ENCODE results near the gene GLCCI1. TPM values are rescaled to one million over a fixed set of nuclear protein-coding genes. Genes with fewer than 3 reads are reported as not detected.

The GLCCI1 gene
- total and polyA plus RNA-seq, 2 of the 13 experiments (the other 11 are each of a cell fraction or from before 2014, with no cell fraction given), result 1.3 to 1.7 TPM

GRCh38 chr7:7968544-7969305 lies at the start of gene GLCCI1 (continued):
- TF ChIP-seq NFAT5 (CRISPR knock-in tag; IDR thresholded peaks at IDR 0.05) (0 out of 2 replicates have a peak, but pooled peaks have one; percentile 2), CHD2 (IDR thresholded peaks at IDR 0.05; ENCODE audit: low read depth, low read length) (peak; percentile 44; the same call in 1 of the 2 replicates), NKX3-1 (CRISPR knock-in tag; IDR thresholded peaks at IDR 0.05) (0 out of 2 replicates have a peak, but pooled peaks have one; percentile 38), ZBTB8A (CRISPR knock-in tag; IDR thresholded peaks at IDR 0.05; ENCODE audit: borderline replicate concordance, low read depth) (no peak), ZNF143 (CRISPR knock-in tag; IDR thresholded peaks at IDR 0.05) (peak; percentile 30; the same call in 1 of the 2 replicates), RBAK (CRISPR knock-in tag; IDR thresholded peaks at IDR 0.05) (no peak), E2F5 (CRISPR knock-in tag; conservative IDR thresholded peaks at IDR 0.05) (0 out of 2 replicates have a peak, but pooled peaks have one; percentile 35), ZNF780A (CRISPR knock-in tag; IDR thresholded peaks at IDR 0.05) (no peak), ZNF432 (CRISPR knock-in tag; IDR thresholded peaks at IDR 0.05; ENCODE audit: borderline replicate concordance) (no peak), ZNF343 (CRISPR knock-in tag; IDR thresholded peaks at IDR 0.05) (0 out of 2 replicates have a peak, but pooled peaks have one; percentile 62)
- TF ChIP-seq, protein P1, sequence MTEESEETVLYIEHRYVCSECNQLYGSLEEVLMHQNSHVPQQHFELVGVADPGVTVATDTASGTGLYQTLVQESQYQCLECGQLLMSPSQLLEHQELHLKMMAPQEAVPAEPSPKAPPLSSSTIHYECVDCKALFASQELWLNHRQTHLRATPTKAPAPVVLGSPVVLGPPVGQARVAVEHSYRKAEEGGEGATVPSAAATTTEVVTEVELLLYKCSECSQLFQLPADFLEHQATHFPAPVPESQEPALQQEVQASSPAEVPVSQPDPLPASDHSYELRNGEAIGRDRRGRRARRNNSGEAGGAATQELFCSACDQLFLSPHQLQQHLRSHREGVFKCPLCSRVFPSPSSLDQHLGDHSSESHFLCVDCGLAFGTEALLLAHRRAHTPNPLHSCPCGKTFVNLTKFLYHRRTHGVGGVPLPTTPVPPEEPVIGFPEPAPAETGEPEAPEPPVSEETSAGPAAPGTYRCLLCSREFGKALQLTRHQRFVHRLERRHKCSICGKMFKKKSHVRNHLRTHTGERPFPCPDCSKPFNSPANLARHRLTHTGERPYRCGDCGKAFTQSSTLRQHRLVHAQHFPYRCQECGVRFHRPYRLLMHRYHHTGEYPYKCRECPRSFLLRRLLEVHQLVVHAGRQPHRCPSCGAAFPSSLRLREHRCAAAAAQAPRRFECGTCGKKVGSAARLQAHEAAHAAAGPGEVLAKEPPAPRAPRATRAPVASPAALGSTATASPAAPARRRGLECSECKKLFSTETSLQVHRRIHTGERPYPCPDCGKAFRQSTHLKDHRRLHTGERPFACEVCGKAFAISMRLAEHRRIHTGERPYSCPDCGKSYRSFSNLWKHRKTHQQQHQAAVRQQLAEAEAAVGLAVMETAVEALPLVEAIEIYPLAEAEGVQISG (CRISPR knock-in tag; IDR thresholded peaks at IDR 0.05), result peak; percentile 34; the same call in 1 of the 2 replicates
